ENCODE measurements around the gene EYA4.

The EYA4 gene

GRCh38 chr6:133571681-133572080 is 330.5 kb downstream of the EYA4 start:
- Mint-ChIP-seq H3K9me3 (no peaks in the 10 kb centered on the region), H3K36me3 (ENCODE audit: insufficient read depth) (no peaks in the 10 kb centered on the region), H3K27me3 (peaks cover 25% of the 10 kb centered on the region), H3K27ac (ENCODE audit: low read depth) (no peak overlapping the region), H3K4me1 (peaks cover 6% of the 10 kb centered on the region), H3K4me3 (no peak overlapping the region)
- ATAC-seq (replicated peaks; ENCODE audit: extremely low read depth, poor library complexity, severe bottlenecking) (no peak), DNase-seq (ENCODE audit: low spot score in 2 of 2) (no peak)

- Mint-ChIP-seq H3K4me1 (no peaks in the 10 kb centered on the region), H3K27me3 (no peaks in the 10 kb centered on the region), H3K9me3 (no peaks in the 10 kb centered on the region), H3K27ac (ENCODE audit: low read depth) (no peak overlapping the region), H3K36me3 (ENCODE audit: insufficient read depth) (no peaks in the 10 kb centered on the region), H3K4me3 (no peak overlapping the region)
- ATAC-seq (replicated peaks; ENCODE audit: extremely low read depth, poor library complexity, severe bottlenecking) (no peak), DNase-seq (ENCODE audit: low spot score in 2 of 2) (no peak)
These were observed 336.7 kb downstream of the EYA4 start for GRCh38 chr6:133577851-133578250.
